ENCODE data around the gene AMMECR1. TPM values are rescaled to one million over a fixed set of nuclear protein-coding genes. Genes with fewer than 3 reads are reported as not detected.

The AMMECR1 gene
- total RNA-seq: 10 to 100 TPM in 2 of 4 donors, 1 to 10 TPM in 2; 7.1 to 15.3 (median 11.0) TPM

DNA sequence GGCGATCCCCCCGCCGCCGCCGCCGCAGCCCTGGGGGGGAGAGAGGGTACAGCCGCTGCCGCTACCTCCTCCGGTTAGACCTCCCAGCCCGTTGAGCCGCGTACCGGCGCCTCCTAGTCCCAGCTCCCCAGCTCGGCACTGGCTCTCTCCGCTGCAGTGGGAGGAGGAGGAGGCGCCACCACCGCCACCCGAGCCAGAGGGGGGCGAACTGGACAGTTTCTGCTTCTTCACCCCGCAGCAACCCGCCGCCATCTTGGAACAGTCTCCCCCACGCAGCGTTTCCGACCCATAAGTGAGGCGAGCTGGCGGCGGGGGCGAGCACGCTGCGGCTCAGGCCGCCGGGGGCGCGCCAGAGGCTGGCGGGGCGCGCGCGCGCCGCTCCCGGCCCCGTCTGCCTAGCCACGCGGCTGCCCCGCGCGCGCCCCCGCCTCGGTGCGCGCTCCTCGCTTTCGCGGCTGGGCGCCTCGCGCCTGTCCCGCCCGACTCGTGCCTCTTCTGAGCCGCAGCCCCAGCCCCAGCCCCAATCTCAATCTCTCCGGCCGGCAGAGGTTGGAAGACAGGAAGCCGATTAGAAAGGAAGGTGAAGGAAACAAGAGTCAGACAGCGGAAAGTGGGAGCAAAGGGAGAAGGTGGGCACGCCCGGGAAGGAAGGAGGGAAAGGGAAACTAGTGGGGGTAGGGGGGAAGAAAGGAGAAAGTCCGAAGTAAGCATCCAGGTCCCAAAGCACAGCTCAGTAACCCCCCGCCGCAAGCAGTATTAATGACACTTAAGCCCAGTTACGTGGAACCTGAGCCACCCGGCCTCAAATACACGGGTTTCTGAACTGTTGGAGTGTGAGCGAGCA is at the start of gene AMMECR1:
Gene AMMECR1, minus strand, starts transcription at position 266 of the 844 bp plus-strand sequence. Its CDS starts 14 bp downstream, at position 252.
- TF ChIP-seq, protein P1, sequence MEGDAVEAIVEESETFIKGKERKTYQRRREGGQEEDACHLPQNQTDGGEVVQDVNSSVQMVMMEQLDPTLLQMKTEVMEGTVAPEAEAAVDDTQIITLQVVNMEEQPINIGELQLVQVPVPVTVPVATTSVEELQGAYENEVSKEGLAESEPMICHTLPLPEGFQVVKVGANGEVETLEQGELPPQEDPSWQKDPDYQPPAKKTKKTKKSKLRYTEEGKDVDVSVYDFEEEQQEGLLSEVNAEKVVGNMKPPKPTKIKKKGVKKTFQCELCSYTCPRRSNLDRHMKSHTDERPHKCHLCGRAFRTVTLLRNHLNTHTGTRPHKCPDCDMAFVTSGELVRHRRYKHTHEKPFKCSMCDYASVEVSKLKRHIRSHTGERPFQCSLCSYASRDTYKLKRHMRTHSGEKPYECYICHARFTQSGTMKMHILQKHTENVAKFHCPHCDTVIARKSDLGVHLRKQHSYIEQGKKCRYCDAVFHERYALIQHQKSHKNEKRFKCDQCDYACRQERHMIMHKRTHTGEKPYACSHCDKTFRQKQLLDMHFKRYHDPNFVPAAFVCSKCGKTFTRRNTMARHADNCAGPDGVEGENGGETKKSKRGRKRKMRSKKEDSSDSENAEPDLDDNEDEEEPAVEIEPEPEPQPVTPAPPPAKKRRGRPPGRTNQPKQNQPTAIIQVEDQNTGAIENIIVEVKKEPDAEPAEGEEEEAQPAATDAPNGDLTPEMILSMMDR (IDR thresholded peaks at IDR 0.05): no peak
- TF ChIP-seq POLR2A (IDR thresholded peaks at IDR 0.05): no peak
- peak within 1 kb of the TSS; percentile 47 for H3K4me3 ChIP-seq (ENCODE audit: low read depth, poor library complexity, severe bottlenecking)
- 2 to 23% methylated on average over 18 to 69 of the region's 78 CpGs for WGBS, 2 donors
- intact Hi-C loops (cut with DNase I; ENCODE audit: low total_unique reads): no loop called here
- DNase-seq (ENCODE audit: low spot score in 2 of 2): peak; percentile 60 to 93

DNA sequence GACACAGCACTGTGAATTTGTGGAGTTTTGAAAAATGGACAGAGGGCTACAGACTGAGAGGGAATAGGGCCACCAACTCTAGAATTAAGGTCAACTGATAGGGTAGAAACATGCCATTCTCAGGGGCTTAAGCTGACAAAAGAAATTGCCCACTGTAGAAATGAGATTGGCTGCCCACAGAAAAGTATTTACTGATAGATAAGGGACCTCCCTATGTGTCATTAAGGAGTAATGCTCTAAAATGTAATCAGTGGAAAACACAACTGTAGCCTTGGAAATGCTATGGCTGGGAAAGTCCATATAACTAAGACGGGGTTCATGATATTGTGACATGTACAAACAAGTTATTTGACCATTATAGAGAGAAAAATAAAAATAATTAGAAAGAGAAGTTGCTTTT is 45.4 kb upstream of the AMMECR1 start:
- 63 to 100% methylated on average over 1 of the region's 1 CpG for WGBS, 2 donors
- no peak overlapping the region for H3K4me3 ChIP-seq (ENCODE audit: low read depth, poor library complexity, severe bottlenecking)
- TF ChIP-seq POLR2A (IDR thresholded peaks at IDR 0.05): no peak
- TF ChIP-seq, protein P1 (IDR thresholded peaks at IDR 0.05): no peak
- no peak for DNase-seq (ENCODE audit: low spot score in 2 of 2)
- intact Hi-C loops (cut with DNase I; ENCODE audit: low total_unique reads): no loop called here

DNA sequence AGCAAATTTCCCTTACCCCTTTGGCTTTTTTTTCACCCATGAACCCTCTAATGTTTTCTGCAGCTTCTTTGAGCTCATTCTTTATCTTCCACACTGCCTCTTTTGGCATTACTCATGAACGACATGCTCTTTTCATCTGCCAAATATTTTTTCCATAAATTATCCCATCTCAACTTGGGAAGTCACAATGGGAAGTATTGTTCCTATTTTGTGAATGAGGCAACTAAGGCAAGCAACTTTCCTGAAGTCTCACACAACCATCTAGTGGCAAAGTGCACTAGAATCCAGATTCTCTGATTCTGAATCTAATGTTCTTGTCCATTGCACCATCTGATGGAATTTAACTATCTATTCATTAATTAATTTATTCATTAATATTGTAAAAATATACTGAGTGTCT is 41.4 kb upstream of the AMMECR1 start:
- no peak overlapping the region for H3K4me3 ChIP-seq (ENCODE audit: low read depth, poor library complexity, severe bottlenecking)
- WGBS, 2 donors: 8 to 11% methylated on average over 1 of the region's 1 CpG
- intact Hi-C loops (cut with DNase I; ENCODE audit: low total_unique reads): no loop called here
- no peak for DNase-seq (ENCODE audit: low spot score in 2 of 2)
- TF ChIP-seq POLR2A (IDR thresholded peaks at IDR 0.05): no peak

DNA sequence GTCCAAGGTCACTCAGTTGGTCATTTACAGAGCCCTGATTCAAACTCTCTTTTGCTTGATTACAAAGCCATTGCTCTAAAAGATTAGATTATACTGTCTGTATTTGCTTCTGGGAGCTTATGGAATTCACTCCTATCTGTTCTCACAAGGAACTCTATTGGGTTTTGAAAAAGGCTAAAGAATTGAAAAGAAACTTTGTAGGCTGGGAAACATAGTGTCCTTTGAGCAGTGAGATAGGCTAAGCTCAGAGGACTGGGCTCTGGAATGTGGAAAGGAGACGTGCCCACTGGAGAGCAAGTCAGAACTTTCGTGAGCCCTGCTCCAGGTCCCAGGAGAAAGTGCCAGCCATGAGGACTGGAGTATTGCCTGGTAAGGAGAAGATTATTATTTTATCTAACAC is 40.7 kb upstream of the AMMECR1 start, which contains the start of gene RTL9:
Gene RTL9, plus strand, starts transcription at position 301 of the 400 bp plus-strand sequence. CDS start 91,770 bp downstream, outside the sequence.
- H3K4me3 ChIP-seq (ENCODE audit: low read depth, poor library complexity, severe bottlenecking): no peak within 1 kb of the TSS
- DNase-seq (ENCODE audit: low spot score in 2 of 2): no peak
- WGBS, 2 donors: 60 to 67% methylated on average over 2 of the region's 2 CpGs
- TF ChIP-seq, protein P1 (IDR thresholded peaks at IDR 0.05): no peak
- TF ChIP-seq POLR2A (IDR thresholded peaks at IDR 0.05): no peak
- intact Hi-C loops (cut with DNase I; ENCODE audit: low total_unique reads): no loop called here

DNA sequence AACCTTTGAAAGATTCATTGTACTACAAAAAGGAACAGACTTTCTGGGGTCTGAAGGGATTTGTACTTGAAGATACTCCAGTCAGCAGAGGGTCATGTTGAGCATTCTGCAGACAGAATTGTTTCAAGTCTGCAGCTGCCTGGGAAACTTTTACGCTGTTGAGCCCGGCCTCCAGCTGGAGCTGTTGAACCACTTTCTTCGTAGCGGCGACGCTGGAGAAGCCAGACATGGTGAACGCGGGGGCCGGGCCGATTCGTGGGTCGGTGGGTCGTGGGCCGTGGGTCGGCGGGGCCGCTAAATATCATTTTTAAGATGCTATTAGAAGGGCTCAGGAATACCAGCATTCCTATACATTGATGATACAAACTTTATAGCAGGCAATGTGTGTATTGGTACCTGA is 28.8 kb upstream of the AMMECR1 start:
- peak in 1 of 2 donors; percentile 11 for DNase-seq (ENCODE audit: low spot score in 2 of 2)
- 63 to 68% methylated on average over 17 of the region's 17 CpGs for WGBS, 2 donors
- no peak overlapping the region for H3K4me3 ChIP-seq (ENCODE audit: low read depth, poor library complexity, severe bottlenecking)
- intact Hi-C loops (cut with DNase I; ENCODE audit: low total_unique reads): no loop called here
- no peak for TF ChIP-seq POLR2A (IDR thresholded peaks at IDR 0.05)
- TF ChIP-seq, protein P1 (IDR thresholded peaks at IDR 0.05): no peak

DNA sequence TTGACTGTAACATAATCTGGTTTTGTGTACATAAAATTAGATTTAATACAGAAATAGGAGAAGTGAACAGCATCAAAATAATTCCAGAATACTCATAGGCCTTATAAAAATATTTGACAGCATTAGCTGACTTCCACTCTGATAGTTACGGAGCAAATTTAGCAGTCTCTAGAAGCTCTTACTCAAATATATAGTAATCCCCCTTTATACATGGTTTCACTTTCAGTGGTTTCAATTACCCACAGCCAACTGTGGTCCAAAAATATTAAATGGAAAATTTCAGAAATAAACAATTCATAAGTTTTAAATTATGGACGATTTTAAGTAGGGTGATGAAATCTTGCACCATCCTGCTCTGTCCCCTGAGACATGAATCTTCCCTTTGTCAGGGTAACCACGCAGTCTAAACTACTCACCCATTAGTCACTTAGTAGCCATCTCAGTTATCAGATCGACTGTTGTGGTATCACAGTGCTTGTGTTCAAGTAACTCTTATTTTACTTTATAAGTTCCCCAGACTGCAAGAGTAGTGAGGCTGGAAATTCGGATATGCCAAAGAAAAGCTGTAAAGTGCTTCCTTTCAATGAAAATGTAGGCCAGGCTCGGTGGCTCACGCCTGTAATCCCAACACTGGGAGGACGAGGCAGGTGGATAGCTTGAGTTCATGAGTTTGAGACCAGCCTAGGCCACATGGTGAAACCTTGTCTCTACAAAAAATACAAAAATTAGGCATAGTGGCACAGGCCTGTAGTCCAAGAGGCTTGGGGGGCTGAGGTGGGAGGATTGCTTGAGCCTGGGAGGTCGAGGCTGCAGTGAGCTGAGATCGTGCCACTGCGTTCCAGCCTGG is 23.5 kb upstream of the AMMECR1 start:
- intact Hi-C loops (cut with DNase I; ENCODE audit: low total_unique reads): no loop called here
- TF ChIP-seq POLR2A (IDR thresholded peaks at IDR 0.05): no peak
- TF ChIP-seq, protein P1 (IDR thresholded peaks at IDR 0.05): no peak
- 69 to 72% methylated on average over 11 of the region's 11 CpGs for WGBS, 2 donors
- H3K4me3 ChIP-seq (ENCODE audit: low read depth, poor library complexity, severe bottlenecking): no peak overlapping the region
- peak in 1 of 2 donors; percentile 15 for DNase-seq (ENCODE audit: low spot score in 2 of 2)
